Stimulated activated naive CD8-positive, alpha-beta T cell treated with anti-CD3 and anti-CD28 coated beads, Interleukin-15, Interleukin-2, amounts not matched to agents 100 ng/mL and 50 ng/mL, for 24 hours (primary cell): ENCODE measurements around the gene SKP1.
A peak's percentile ranks its signal among the peaks of the same experiment; 100 is the strongest.
"Not testable (repeated sequence)": the region's sequence is repeated elsewhere in the genome, so short reads cannot be mapped to it uniquely, and the experiment has no call there.

Experiments
- H3K27ac Mint-ChIP-seq: one replicate; pipeline ENCODE4 v1.8.0; 2021; ENCODE audit warnings: mild to moderate bottlenecking, mixed read lengths
- H3K27me3 Mint-ChIP-seq: one replicate; pipeline ENCODE4 v1.8.0; 2021; ENCODE audit warnings: mixed read lengths
- H3K36me3 Mint-ChIP-seq: one replicate; pipeline ENCODE4 v1.8.0; 2021; ENCODE audit warnings: low read depth, mixed read lengths
- H3K4me1 Mint-ChIP-seq: one replicate; pipeline ENCODE4 v1.8.0; 2021; ENCODE audit warnings: low read depth, mixed read lengths
- H3K4me3 Mint-ChIP-seq: one replicate; pipeline ENCODE4 v1.8.0; 2021; ENCODE audit warnings: mild to moderate bottlenecking, mixed read lengths
- H3K9me3 Mint-ChIP-seq: one replicate; pipeline ENCODE4 v1.8.0; 2021; ENCODE audit warnings: mixed read lengths

Gene SKP1

GRCh38 chr5:134152173-134152832 lies 24.4 kb downstream of the SKP1 start:
- Mint-ChIP-seq H3K27ac (peak overlapping the region; percentile 78), H3K36me3 (peaks cover 70% of the 10 kb centered on the region), H3K4me1 (peaks cover 49% of the 10 kb centered on the region)
- not testable (repeated sequence) for H3K4me3 Mint-ChIP-seq, H3K27me3 Mint-ChIP-seq, H3K9me3 Mint-ChIP-seq

GRCh38 chr5:134151723-134152122 lies 25.0 kb downstream of the SKP1 start:
- no peaks in the 10 kb centered on the region for H3K27me3 Mint-ChIP-seq
- H3K36me3 Mint-ChIP-seq, result peaks cover 69% of the 10 kb centered on the region
- no peaks in the 10 kb centered on the region for H3K9me3 Mint-ChIP-seq
- H3K4me3 Mint-ChIP-seq, result no peak overlapping the region
- peaks cover 49% of the 10 kb centered on the region for H3K4me1 Mint-ChIP-seq
- peak overlapping the region; percentile 69 for H3K27ac Mint-ChIP-seq

GRCh38 chr5:134149571-134150303 lies 27.0 kb downstream of the SKP1 start:
- no peak overlapping the region for H3K4me3 Mint-ChIP-seq
- H3K4me1 Mint-ChIP-seq, result peaks cover 56% of the 10 kb centered on the region
- peak overlapping the region; percentile 47 for H3K27ac Mint-ChIP-seq
- H3K9me3 Mint-ChIP-seq, result no peaks in the 10 kb centered on the region
- peaks cover 63% of the 10 kb centered on the region for H3K36me3 Mint-ChIP-seq
- no peaks in the 10 kb centered on the region for H3K27me3 Mint-ChIP-seq

- Mint-ChIP-seq H3K9me3 (no peaks in the 10 kb centered on the region), H3K4me1 (peaks cover 56% of the 10 kb centered on the region), H3K4me3 (no peak overlapping the region), H3K27me3 (no peaks in the 10 kb centered on the region), H3K36me3 (peaks cover 62% of the 10 kb centered on the region), H3K27ac (peak overlapping the region; percentile 47)
Measured at GRCh38 chr5:134148986-134149539, 27.7 kb downstream of the SKP1 start.

- Mint-ChIP-seq H3K9me3 (no peaks in the 10 kb centered on the region), H3K4me3 (no peak overlapping the region), H3K27ac (peak overlapping the region; percentile 13), H3K27me3 (no peaks in the 10 kb centered on the region), H3K4me1 (peaks cover 49% of the 10 kb centered on the region), H3K36me3 (peaks cover 55% of the 10 kb centered on the region)
Measured at GRCh38 chr5:134148316-134148715, 28.4 kb downstream of the SKP1 start.

GRCh38 chr5:134146651-134147518 lies 29.9 kb downstream of the SKP1 start:
- no peak overlapping the region for H3K4me3 Mint-ChIP-seq
- no peaks in the 10 kb centered on the region for H3K27me3 Mint-ChIP-seq
- peaks cover 52% of the 10 kb centered on the region for H3K36me3 Mint-ChIP-seq
- peaks cover 37% of the 10 kb centered on the region for H3K4me1 Mint-ChIP-seq
- H3K27ac Mint-ChIP-seq, result no peak overlapping the region
- no peaks in the 10 kb centered on the region for H3K9me3 Mint-ChIP-seq

GRCh38 chr5:134145779-134146581 lies 30.8 kb downstream of the SKP1 start:
- H3K4me1 Mint-ChIP-seq, result peaks cover 37% of the 10 kb centered on the region
- H3K36me3 Mint-ChIP-seq, result peaks cover 54% of the 10 kb centered on the region
- no peaks in the 10 kb centered on the region for H3K9me3 Mint-ChIP-seq
- H3K4me3 Mint-ChIP-seq, result no peak overlapping the region
- no peaks in the 10 kb centered on the region for H3K27me3 Mint-ChIP-seq
- H3K27ac Mint-ChIP-seq, result peak overlapping the region; percentile 67

- Mint-ChIP-seq H3K36me3 (peaks cover 51% of the 10 kb centered on the region), H3K4me3 (no peak overlapping the region), H3K4me1 (peaks cover 38% of the 10 kb centered on the region), H3K27ac (peak overlapping the region; percentile 85), H3K27me3 (no peaks in the 10 kb centered on the region), H3K9me3 (no peaks in the 10 kb centered on the region)
Measured at GRCh38 chr5:134145041-134145757, 31.6 kb downstream of the SKP1 start.

- no peak overlapping the region for H3K4me3 Mint-ChIP-seq
- H3K27me3 Mint-ChIP-seq, result no peaks in the 10 kb centered on the region
- H3K4me1 Mint-ChIP-seq, result peaks cover 41% of the 10 kb centered on the region
- H3K36me3 Mint-ChIP-seq, result peaks cover 46% of the 10 kb centered on the region
- peak overlapping the region; percentile 85 for H3K27ac Mint-ChIP-seq
- H3K9me3 Mint-ChIP-seq, result no peaks in the 10 kb centered on the region
Measured at GRCh38 chr5:134143944-134144941, 32.5 kb downstream of the SKP1 start.

GRCh38 chr5:134143431-134143830 lies 33.3 kb downstream of the SKP1 start:
- H3K27me3 Mint-ChIP-seq, result no peaks in the 10 kb centered on the region
- no peak overlapping the region for H3K4me3 Mint-ChIP-seq
- no peaks in the 10 kb centered on the region for H3K9me3 Mint-ChIP-seq
- peaks cover 49% of the 10 kb centered on the region for H3K4me1 Mint-ChIP-seq
- H3K36me3 Mint-ChIP-seq, result peaks cover 41% of the 10 kb centered on the region
- no peak overlapping the region for H3K27ac Mint-ChIP-seq

GRCh38 chr5:134142806-134143205 lies 33.9 kb downstream of the SKP1 start:
- H3K27ac Mint-ChIP-seq, result no peak overlapping the region
- no peaks in the 10 kb centered on the region for H3K9me3 Mint-ChIP-seq
- H3K4me3 Mint-ChIP-seq, result no peak overlapping the region
- peaks cover 41% of the 10 kb centered on the region for H3K36me3 Mint-ChIP-seq
- peaks cover 55% of the 10 kb centered on the region for H3K4me1 Mint-ChIP-seq
- no peaks in the 10 kb centered on the region for H3K27me3 Mint-ChIP-seq

- Mint-ChIP-seq H3K27me3 (no peaks in the 10 kb centered on the region), H3K4me1 (peaks cover 63% of the 10 kb centered on the region), H3K27ac (no peak overlapping the region), H3K9me3 (no peaks in the 10 kb centered on the region), H3K36me3 (peaks cover 41% of the 10 kb centered on the region), H3K4me3 (no peak overlapping the region)
Measured at GRCh38 chr5:134142052-134142451, 34.7 kb downstream of the SKP1 start.
